ENCODE measurements around the gene FAAP20.

FAAP20 gene

GRCh38 chr1:2210084-2210653 lies 15.6 kb upstream of the FAAP20 start:
- DNase-seq, result no peak

GRCh38 chr1:2209400-2210083 lies 15.0 kb upstream of the FAAP20 start:
- DNase-seq, result no peak

GRCh38 chr1:2208309-2209239 lies 14.0 kb upstream of the FAAP20 start:
- DNase-seq, result no peak

- DNase-seq, result no peak
These were observed 12.4 kb upstream of the FAAP20 start for GRCh38 chr1:2206813-2207487.

GRCh38 chr1:2205191-2205952 lies 10.8 kb upstream of the FAAP20 start:
- DNase-seq, result peak in 1 of 2 experiments; percentile 55

- peak in 1 of 2 experiments; percentile 24 for DNase-seq
These were observed 10.0 kb upstream of the FAAP20 start for GRCh38 chr1:2204415-2205190.

GRCh38 chr1:2203671-2204414 lies 9.3 kb upstream of the FAAP20 start:
- DNase-seq, result no peak

- DNase-seq, result no peak
These were observed 8.4 kb upstream of the FAAP20 start for GRCh38 chr1:2202843-2203601.

GRCh38 chr1:2202008-2202575 lies 7.5 kb upstream of the FAAP20 start:
- no peak for DNase-seq

GRCh38 chr1:2201062-2201461 lies 6.5 kb upstream of the FAAP20 start:
- no peak for DNase-seq

- DNase-seq, result no peak
These were observed 5.9 kb upstream of the FAAP20 start for GRCh38 chr1:2200308-2200943.

- DNase-seq, result no peak
These were observed 4.7 kb upstream of the FAAP20 start for GRCh38 chr1:2199042-2199810.

GRCh38 chr1:2198571-2198970 lies 4.0 kb upstream of the FAAP20 start:
- DNase-seq, result no peak

- no peak for DNase-seq
These were observed 3.2 kb upstream of the FAAP20 start for GRCh38 chr1:2197707-2198165.

GRCh38 chr1:2196901-2197638 lies 2.5 kb upstream of the FAAP20 start:
- DNase-seq, result no peak

- DNase-seq, result no peak
These were observed 1.2 kb upstream of the FAAP20 start for GRCh38 chr1:2195785-2196184.

- DNase-seq, result peak; percentile 41 to 81
These were observed 514 bp upstream of the FAAP20 start for GRCh38 chr1:2194898-2195673.
